ENCODE data around the gene HLA-B.

- TF ChIP-seq TAF1 (IDR thresholded peaks at IDR 0.05; ENCODE audit: borderline replicate concordance, insufficient read depth, low read length) (no peak), POLR2AphosphoS5 (IDR thresholded peaks at IDR 0.05; ENCODE audit: low read depth, low read length) (no peak), REST (IDR thresholded peaks at IDR 0.05; ENCODE audit: insufficient read depth in 1 of 2, low read depth in 2 of 2, low read length in 2 of 2) (no peak)
Measured at GRCh38 chr6:31383149-31383548, 26.2 kb upstream of the HLA-B start.
